HL-60 (cell line): ENCODE results near the gene GFY.

Experiments
- DNase-seq, 2 experiments: peaks; one replicate each; pipeline ENCODE4 v3.0.0-alpha.2; 2010 to 2020; ENCODE audit warnings: low read depth in 1 of 2, low spot score in 1 of 2
- H3K27ac ChIP-seq: fragments of 250-450 bp; sonication (Bioruptor Pico); replicated peaks from 2 replicates; pipeline ENCODE4 v1.5.1; 2020; ENCODE audit warnings: mild to moderate bottlenecking, moderate library complexity
- H3K27me3 ChIP-seq: fragments of 250-450 bp; sonication (Bioruptor Pico); 2 replicates; pipeline ENCODE4 v1.5.1; 2021; ENCODE audit warnings: mild to moderate bottlenecking, moderate library complexity; ENCODE audit not compliant: insufficient read depth, poor library complexity, severe bottlenecking
- H3K4me3 ChIP-seq: replicated peaks from 2 replicates; pipeline ENCODE4 v1.5.1; 2011; ENCODE audit warnings: mild to moderate bottlenecking, control low read depth, low read length; ENCODE audit not compliant: insufficient read depth
- GABPA ChIP-seq: IDR thresholded peaks from 2 replicates; pipeline ENCODE4 v1.6.1; 2012; ENCODE audit warnings: low read depth
- POLR2AphosphoS5 ChIP-seq: IDR thresholded peaks from 2 replicates; pipeline ENCODE4 v1.6.1; 2012; ENCODE audit warnings: low read depth
- SPI1 ChIP-seq: IDR thresholded peaks from 2 replicates; pipeline ENCODE4 v1.6.1; 2012; ENCODE audit warnings: low read depth, mild to moderate bottlenecking, borderline replicate concordance
- TF ChIP-seq, protein P1 (sequence below): IDR thresholded peaks from 2 replicates; pipeline ENCODE4 v1.6.1; 2012; ENCODE audit warnings: low read depth; ENCODE audit not compliant: insufficient replicate concordance
- TF ChIP-seq, protein P2 (sequence below): IDR thresholded peaks from one replicate; pipeline ENCODE4 v1.5.1; 2011; ENCODE audit warnings: low read length, control low read depth, inconsistent platforms; ENCODE audit not compliant: insufficient read depth

GFY gene

DNA sequence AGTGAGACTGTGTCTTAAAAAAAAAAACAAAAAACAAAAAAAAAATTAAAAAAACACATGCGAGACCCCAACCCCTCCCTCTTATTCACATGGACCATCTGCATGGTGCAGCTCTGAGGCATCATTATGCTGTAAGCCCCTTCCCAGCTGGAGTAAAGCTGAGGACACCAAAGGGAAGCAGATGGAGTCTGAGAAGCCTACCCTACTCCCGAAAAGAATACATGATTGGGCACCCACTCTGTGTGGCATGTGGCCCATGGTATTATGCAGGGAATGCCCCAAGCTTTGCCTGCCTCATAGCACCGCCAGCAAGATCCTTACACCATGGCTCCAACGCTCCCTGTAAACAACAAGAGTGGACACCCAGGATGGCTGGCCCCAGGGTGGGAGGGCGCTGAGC lies 6.7 kb upstream of the GFY start:
- Histone ChIP-seq H3K27me3 (peaks cover 34% of the 10 kb centered on the region), H3K27ac (no peak overlapping the region), H3K4me3 (no peak overlapping the region)
- DNase-seq: no peak
- TF ChIP-seq POLR2AphosphoS5 (no peak), SPI1 (no peak), GABPA (no peak)
- TF ChIP-seq, protein P1, sequence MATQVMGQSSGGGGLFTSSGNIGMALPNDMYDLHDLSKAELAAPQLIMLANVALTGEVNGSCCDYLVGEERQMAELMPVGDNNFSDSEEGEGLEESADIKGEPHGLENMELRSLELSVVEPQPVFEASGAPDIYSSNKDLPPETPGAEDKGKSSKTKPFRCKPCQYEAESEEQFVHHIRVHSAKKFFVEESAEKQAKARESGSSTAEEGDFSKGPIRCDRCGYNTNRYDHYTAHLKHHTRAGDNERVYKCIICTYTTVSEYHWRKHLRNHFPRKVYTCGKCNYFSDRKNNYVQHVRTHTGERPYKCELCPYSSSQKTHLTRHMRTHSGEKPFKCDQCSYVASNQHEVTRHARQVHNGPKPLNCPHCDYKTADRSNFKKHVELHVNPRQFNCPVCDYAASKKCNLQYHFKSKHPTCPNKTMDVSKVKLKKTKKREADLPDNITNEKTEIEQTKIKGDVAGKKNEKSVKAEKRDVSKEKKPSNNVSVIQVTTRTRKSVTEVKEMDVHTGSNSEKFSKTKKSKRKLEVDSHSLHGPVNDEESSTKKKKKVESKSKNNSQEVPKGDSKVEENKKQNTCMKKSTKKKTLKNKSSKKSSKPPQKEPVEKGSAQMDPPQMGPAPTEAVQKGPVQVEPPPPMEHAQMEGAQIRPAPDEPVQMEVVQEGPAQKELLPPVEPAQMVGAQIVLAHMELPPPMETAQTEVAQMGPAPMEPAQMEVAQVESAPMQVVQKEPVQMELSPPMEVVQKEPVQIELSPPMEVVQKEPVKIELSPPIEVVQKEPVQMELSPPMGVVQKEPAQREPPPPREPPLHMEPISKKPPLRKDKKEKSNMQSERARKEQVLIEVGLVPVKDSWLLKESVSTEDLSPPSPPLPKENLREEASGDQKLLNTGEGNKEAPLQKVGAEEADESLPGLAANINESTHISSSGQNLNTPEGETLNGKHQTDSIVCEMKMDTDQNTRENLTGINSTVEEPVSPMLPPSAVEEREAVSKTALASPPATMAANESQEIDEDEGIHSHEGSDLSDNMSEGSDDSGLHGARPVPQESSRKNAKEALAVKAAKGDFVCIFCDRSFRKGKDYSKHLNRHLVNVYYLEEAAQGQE: no peak
- TF ChIP-seq, protein P2, sequence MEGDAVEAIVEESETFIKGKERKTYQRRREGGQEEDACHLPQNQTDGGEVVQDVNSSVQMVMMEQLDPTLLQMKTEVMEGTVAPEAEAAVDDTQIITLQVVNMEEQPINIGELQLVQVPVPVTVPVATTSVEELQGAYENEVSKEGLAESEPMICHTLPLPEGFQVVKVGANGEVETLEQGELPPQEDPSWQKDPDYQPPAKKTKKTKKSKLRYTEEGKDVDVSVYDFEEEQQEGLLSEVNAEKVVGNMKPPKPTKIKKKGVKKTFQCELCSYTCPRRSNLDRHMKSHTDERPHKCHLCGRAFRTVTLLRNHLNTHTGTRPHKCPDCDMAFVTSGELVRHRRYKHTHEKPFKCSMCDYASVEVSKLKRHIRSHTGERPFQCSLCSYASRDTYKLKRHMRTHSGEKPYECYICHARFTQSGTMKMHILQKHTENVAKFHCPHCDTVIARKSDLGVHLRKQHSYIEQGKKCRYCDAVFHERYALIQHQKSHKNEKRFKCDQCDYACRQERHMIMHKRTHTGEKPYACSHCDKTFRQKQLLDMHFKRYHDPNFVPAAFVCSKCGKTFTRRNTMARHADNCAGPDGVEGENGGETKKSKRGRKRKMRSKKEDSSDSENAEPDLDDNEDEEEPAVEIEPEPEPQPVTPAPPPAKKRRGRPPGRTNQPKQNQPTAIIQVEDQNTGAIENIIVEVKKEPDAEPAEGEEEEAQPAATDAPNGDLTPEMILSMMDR: no peak

DNA sequence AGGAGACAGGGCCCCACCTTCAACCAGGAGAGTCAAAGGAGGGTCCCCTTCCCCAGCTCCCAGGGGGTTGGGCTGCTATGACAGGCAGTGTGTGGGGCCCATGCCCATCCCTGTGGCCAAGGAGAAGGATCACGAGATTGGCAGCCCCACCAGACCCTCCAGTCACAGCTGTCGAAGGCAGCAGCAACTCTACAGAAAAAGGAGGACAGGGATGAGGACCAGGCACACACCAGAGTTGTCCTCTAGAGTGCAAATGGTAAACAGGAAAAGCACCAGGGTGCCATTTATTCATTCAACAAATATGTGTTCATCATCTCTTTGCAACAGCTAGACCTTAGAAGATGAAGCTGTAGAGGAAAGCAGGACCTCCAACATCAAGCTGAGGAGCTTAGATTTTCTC lies 6.0 kb upstream of the GFY start:
- TF ChIP-seq SPI1 (no peak), POLR2AphosphoS5 (no peak), GABPA (no peak)
- TF ChIP-seq, protein P1: no peak
- TF ChIP-seq, protein P2: no peak
- peaks cover 40% of the 10 kb centered on the region for H3K27me3 ChIP-seq

DNA sequence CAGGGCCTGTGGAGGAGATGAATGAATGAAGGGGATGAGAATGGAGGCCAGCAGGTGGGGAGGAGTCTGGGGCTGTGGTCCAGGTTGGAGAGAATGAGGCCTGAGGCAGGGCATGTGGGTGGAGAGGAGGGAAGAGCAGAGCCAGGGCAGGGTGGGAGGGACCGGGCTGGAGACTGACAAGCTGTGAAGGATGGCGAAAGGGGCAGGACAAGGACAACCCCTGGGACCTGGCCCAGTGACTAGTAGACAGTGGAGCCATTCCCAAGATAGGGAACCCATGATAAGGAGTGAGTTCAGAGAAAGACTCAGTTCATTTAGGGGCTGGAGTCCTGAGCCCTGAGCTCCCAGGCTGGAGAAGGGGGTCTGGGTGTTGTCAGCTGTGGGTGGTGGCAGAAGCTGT lies 5.0 kb upstream of the GFY start:
- no peak overlapping the region for H3K27ac ChIP-seq
- H3K4me3 ChIP-seq: no peak overlapping the region
- DNase-seq: no peak
- H3K27me3 ChIP-seq: peaks cover 48% of the 10 kb centered on the region
- no peak for TF ChIP-seq POLR2AphosphoS5
- TF ChIP-seq, protein P2: no peak
- TF ChIP-seq, protein P1: no peak
- no peak for TF ChIP-seq GABPA
- TF ChIP-seq SPI1: no peak

More for the DNA sequence above, 6.0 kb upstream of the GFY start:
- DNase-seq: no peak
- Histone ChIP-seq H3K4me3 (no peak overlapping the region), H3K27ac (no peak overlapping the region)
